ENCODE measurements around the gene COPZ1. TPM values are rescaled to one million over a fixed set of nuclear protein-coding genes. Genes with fewer than 3 reads are reported as not detected.

COPZ1 gene
- total RNA-seq, 1 donor = 139 TPM

- no peak for TF ChIP-seq CTCF (IDR thresholded peaks at IDR 0.05; ENCODE audit: insufficient read depth, low read depth, low read length)
- DNase-seq (ENCODE audit: low read depth) = no peak
- no peak overlapping the region for H3K4me3 ChIP-seq (ENCODE audit: low read depth, low read length)
Measured at GRCh38 chr12:54340846-54341245, 15.9 kb downstream of the COPZ1 start.

GRCh38 chr12:54341378-54342300 lies 16.7 kb downstream of the COPZ1 start:
- no peak for DNase-seq (ENCODE audit: low read depth)
- no peak for TF ChIP-seq CTCF (IDR thresholded peaks at IDR 0.05; ENCODE audit: insufficient read depth, low read depth, low read length)
- H3K4me3 ChIP-seq (ENCODE audit: low read depth, low read length) = no peak overlapping the region

GRCh38 chr12:54349036-54349435 lies 24.1 kb downstream of the COPZ1 start:
- TF ChIP-seq CTCF (IDR thresholded peaks at IDR 0.05; ENCODE audit: insufficient read depth, low read depth, low read length) = no peak
- no peak overlapping the region for H3K4me3 ChIP-seq (ENCODE audit: low read depth, low read length)
- DNase-seq (ENCODE audit: low read depth) = no peak

GRCh38 chr12:54349679-54350078 lies 24.7 kb downstream of the COPZ1 start:
- no peak for TF ChIP-seq CTCF (IDR thresholded peaks at IDR 0.05; ENCODE audit: insufficient read depth, low read depth, low read length)
- no peak for DNase-seq (ENCODE audit: low read depth)
- H3K4me3 ChIP-seq (ENCODE audit: low read depth, low read length) = no peak overlapping the region

GRCh38 chr12:54350743-54351142 lies 25.8 kb downstream of the COPZ1 start:
- no peak overlapping the region for H3K4me3 ChIP-seq (ENCODE audit: low read depth, low read length)
- no peak for DNase-seq (ENCODE audit: low read depth)
- no peak for TF ChIP-seq CTCF (IDR thresholded peaks at IDR 0.05; ENCODE audit: insufficient read depth, low read depth, low read length)

- no peak for DNase-seq (ENCODE audit: low read depth)
- H3K4me3 ChIP-seq (ENCODE audit: low read depth, low read length) = no peak overlapping the region
- TF ChIP-seq CTCF (IDR thresholded peaks at IDR 0.05; ENCODE audit: insufficient read depth, low read depth, low read length) = no peak
Measured at GRCh38 chr12:54351341-54351740, 26.4 kb downstream of the COPZ1 start.

Measured in fibroblast of villous mesenchyme (primary cell).